GM21529 (cell line): ENCODE data around the gene TUBGCP2.

ENCODE experiments used
- ATAC-seq: cut with Tn5 transposase; IDR thresholded peaks from one replicate; pipeline ENCODE4 v1.9.1; 2021; ENCODE audit not compliant: unreplicated experiment

Gene TUBGCP2

DNA sequence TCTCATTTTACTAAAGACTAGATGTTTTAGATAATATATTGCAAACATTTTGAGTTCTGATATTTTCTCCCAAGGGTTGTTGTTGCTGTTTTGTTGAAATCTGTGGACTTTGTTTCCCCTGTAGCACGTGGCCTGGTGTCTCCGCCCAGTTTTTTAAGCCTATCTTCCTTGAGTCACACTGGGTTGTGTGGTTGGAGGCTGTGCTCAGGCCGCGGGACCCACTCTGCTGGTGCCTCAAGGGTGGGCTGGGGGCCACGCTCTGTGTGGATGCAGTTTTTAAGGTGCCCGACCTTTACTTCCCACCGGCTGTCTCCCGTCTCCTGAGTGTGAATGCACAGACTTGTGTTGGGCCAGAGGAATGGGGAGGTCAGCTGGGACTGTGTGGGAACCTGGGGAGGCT lies 34.3 kb upstream of the TUBGCP2 start:
- no peak for ATAC-seq

DNA sequence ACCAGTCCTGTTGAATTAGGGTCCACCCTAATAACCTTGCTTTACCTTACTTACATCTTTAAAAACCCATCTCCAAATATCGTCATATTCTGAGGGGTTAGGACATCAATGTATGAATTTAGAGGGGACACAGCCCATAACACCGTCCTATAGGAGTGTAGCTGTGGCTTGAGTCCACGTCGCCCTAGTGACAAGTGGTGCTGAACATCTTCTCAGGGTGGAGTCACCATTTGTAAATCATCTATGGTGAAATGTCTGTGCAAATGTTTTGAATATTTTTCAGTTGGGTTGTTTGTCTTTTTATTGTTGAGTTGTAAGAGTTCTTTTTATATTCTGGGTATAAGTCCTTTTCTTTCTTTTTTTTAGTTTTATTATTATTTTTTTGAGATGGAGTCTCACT lies 33.3 kb upstream of the TUBGCP2 start:
- ATAC-seq: no peak

DNA sequence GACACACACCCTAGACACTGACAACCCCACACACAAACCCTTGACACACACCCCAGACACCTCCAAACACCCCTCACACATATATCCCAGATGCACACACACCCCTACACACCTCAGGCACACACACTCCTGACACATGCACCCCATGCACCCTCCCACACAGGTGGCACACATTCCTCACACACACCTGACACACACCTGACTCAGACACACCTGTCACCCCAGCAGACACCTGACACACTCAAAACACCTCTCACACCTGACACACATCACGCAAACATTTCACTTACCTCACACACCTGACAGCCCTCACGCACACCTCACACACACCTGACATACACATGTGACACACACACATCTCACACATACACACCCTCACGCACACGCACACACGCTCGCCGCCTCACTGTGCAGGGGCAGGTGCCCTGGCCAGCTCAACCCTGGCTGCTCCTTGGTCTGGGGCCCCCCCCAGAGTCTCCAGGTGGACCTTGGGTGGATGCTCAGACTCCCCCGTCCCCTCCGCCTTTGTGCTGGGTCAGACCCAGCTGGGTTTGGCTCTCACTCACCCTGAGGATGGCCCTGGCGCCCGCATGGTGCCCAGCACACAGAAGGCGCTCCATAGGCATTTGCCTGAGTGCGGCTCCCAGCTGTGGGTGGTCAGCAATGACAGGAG lies 31.2 kb upstream of the TUBGCP2 start:
- no peak for ATAC-seq

DNA sequence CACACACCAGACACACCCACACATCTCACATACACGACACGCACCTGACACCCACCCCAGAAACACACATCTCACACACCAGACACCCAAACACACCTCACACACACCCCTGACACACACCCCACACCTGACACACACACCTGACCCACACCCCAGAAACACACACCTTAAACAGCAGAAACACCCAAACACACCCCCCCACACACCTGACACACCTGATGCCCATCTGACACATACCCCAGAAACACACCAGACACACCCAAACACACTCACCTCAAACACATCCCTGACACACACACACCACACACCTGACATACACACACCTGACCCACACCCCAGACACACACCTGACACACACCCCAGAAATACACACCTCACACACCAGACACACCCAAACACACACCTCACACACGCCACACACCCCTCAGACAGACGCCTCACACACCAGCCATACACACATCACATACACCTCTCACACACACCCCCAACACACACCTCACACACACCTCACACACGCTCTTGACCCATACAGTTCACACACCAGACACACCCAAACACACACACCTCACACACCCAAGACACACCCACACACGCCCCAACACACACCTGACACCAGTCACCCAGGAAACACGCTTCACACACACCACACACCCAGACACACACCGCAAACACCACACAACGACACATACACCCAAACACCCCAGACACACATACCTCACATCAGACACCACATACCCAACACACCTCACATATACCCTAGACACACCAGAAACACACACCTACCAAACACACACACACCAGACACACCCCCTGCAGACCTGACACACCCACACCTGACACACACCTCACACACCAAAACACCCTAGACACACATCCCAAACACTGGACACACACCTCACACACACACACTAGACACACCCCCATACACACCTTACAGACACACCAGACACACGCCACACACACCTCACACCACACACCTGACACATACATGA lies 29.7 kb upstream of the TUBGCP2 start:
- no peak for ATAC-seq

DNA sequence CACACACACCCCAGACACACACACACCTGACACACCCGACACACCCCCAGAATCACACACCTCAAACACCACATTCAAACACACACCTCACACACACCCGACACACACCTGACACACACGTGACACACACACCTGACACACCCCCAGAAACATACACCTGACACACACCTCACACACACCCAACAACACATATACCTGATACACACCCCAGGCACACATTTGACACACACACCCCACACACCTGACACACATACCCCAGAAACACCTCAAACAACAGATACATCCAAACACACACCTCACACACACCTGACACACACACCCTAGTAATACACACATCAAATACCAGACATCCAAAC lies 28.7 kb upstream of the TUBGCP2 start:
- no peak for ATAC-seq

DNA sequence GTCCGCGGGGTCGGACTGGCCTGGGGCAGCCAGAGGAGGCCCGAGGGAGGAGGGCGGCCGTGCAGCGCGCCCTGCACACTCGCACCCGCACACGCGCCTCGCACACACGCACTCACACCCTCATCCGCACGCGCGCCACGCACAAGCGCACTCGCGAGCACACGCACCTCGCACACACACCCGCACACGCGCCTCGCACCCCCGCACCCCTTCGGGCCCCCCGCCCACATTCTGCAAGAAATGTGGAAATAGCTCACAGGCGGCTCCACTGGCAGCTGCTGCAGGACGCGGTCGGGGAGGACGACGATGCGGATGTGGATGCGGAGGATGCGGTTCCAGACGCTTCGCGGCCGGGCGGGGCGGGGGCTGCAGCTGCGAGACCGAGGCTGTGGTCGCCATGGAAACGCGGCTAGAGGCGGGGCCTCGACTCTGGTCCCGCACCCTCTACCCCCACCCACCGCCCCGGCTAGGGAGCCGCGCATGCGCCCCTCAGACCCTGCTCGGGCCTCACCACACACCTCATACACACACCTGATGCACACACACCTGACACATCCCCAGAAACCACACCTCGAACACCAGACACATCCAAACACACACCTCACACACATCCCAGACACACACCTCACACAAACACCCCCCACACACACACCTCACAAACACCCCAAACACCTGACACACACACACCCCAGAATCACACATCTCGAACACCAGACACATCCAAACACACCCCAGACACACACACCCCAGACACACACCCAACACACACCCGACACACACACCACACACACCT lies 28.1 kb upstream of the TUBGCP2 start, which contains the start of gene CALY:
CALY (minus strand) TSS at position 320 of the 793 bp plus-strand sequence. CDS start 7,907 bp downstream, outside the sequence.
- ATAC-seq: no peak

DNA sequence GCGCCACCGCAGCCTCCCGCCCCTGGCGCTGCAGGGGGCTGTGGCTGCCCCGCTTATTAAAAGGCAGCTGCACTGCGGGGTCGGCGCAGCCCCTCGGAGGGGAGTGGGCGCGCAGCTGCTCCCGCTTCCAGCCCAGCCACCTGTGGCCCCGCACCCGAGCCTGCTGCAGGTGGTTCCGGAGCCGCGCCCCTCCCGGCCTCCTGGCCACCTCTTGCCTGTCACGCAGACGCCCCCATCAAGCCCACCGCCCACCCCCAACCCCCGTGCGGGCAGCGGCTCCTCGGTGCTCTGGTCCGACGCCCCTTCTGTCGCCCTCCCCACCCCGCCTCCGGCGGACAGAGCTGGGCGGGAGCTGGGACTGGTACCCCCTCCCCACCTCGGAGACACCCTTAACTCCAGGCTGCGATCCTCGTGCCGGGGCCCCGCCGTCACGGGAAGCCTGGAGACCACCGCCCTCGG lies 27.5 kb upstream of the TUBGCP2 start:
- no peak for ATAC-seq

DNA sequence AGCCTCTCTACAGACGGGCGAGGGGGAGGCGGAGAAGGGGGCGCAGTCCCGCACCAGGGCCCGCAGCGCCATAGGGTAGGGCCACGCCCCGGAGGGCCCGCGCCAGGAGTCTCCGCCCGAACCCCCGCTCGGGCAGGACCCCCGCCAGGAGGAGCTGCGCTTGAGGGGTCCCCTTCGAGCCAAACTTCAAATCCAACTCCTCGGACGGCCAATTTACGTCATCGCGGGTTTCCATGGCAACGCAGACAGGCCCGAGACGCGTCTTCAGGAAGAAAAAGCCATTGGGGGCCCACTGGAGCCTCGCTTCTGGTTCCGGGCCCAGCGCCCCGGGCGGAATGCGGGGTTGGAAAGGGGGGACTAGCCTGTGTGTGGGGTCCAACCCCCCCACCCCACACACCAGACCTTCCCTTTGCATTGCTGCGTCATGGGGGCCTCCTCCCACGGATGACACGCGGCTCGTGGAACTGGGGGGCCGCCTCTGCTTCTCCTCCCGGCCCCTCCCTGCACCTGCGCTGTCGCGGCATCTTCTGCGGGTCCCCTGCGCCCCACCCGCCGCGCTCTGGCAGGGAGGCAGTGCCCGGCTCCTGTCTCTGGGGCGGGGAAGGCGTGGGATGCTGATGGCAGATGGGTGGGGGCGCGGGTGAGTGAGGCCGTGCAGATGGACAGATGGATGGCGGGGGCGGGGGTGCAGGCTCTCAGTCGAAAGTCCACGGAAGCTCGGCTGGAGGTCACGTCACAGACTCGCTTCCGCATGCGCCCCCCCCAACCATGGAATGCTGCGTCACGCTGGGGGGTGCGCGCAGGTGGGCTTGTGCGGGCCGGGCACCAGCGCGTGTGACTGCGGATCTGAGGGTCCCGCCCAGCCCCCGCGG lies 26.8 kb upstream of the TUBGCP2 start:
- no peak for ATAC-seq

DNA sequence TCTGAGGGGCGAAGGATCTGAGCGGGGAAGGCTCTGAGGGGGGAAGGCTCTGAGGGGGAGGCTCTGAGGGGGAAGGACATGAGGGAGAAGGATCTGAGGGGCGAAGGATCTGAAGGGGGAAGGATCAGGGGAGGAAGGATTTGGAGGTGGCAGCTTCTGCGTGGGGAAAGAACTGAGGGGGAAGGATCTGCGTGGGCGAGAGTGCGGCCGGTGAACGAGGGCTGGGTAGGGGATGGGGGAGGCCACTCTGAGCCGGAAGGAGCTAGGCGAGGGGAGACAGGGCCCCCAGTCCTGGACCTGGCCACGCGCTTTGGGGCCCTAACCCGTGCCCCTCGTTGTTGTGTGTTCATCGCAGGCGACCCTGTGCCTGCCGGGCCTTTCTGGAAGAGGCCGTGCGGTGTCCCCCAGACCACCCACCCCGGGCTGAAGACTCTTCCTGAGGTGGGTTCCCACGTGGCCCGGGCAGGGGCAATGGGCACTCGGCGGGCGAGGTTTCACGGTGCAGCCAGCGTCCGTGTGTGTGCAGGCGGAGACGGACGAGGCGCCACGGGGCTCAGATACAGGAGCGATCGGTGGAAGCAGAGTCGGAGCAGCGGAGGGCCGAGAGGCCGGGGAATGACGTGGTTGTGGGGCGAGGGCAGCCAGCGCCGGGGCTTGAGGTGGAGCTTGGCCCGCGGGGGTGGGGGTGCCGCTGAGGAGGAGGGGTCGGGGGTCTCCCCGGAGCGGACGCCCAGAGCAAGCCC lies 26.0 kb upstream of the TUBGCP2 start:
- ATAC-seq: no peak

DNA sequence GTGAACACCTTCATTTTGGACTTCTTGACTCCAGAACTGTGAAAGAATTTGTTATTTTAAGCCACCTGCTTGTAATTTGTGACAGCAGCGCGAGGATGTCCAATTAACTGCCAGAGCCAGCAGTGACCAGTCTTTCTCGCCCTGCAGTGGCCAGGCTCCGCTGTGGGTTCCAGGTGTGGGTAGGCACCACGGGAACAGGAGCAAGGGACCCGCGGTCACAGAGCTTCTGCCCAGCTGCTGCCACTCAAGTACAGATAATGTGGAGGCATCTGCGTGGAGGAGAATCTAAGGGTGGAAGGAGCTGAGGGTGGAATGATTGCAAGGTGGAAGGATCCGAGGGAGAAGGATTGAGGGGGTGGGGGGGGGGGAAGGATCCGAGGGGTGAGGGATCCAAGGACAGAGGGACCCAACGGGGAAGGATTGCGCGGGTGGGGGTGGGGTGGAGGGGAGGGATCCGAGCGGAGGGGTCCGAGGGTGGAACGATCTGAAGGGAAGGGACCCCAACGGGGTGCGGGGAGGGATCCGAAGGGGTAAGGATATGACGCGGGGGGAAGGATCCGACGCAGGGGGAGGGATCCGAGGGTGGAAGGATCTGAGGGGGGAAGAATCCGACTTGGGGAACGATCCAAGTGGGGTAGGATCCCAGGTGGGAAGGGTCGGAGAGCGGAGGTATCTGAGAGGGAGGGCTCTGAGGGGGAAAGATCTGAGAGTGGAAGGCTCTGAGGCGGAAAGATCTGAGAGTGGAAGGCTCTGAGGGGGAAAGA lies 24.4 kb upstream of the TUBGCP2 start:
- ATAC-seq: no peak

DNA sequence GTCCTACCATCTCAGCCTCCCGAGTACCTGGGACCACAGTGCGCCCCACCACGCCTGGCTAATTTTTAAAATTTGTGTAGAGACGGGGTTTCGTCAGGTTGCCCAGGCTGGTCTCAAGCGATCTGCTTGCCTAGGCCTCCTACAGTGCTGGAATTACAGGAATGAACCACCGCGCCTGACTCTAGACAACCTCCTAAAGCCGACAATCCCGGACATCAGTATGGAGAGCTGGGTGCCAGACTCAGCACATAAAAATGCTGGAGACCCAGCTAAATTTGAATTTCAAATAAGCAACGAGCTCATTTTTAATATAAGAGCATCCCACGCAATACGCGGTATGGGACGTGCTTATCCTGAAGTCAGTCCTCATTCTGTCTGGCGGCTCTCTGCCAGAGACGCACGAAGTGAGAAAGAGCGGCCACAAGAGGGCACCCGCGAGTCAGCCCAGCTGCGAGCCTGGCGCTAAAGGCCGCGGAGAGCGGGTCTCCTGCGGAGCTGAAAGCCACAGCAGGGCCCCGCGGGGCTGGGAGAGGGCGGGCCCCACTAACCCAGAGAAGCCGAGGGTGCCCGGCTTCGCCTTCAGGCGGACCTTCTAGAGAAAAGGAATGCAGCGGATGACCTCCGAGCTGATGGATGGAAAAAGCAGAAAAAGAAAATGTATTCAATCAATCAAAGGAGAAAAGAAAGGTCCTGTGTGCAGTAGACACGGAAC lies 21.0 kb upstream of the TUBGCP2 start:
- ATAC-seq: peak; percentile 91

DNA sequence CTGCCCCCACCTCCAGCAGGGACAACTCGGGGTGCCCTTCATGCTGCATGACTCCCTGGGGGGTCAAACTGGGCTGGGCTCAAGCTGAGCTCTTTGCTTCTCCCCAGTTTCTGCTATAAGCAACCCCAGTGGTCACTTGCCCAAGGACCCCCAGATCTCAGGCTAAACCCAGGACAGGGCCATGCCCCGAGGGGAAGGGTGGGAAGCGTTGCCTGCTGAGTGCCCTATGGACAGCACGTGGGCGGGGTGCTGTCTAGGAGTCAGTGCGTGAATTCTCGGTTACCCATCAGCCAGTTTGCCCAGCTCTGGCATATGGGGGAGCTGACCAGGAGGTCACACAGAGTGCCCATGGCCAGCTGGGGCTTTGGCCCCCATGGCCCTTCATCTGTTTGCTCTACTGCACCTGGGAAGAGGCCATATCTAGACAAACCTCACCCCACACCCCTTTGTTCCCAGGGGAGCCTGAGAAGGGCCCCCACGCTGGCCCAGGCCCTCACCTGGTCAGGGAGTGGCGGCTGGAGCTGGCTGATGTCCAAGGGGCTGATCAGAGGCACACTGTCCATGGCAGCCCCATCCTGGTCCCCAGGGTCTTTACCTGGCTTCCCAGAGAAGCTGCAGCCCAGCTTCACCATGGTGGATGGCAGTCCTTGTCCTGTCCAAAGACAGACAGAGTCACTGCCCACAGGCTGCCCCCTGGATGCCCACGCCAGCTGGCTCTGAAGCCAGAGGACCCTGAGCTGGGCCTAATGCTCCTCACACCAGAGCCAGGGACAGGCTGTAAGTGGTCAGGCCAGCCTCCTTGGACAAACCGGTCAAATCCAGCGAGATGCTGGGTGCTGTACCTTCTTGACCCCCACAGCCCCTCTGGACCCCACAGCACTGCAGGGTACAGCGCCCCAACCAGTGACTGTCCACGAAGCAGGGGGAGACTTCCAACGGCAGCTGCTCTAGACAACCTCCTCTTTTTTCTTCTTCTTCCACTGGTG lies 20.0 kb upstream of the TUBGCP2 start:
- no peak for ATAC-seq

DNA sequence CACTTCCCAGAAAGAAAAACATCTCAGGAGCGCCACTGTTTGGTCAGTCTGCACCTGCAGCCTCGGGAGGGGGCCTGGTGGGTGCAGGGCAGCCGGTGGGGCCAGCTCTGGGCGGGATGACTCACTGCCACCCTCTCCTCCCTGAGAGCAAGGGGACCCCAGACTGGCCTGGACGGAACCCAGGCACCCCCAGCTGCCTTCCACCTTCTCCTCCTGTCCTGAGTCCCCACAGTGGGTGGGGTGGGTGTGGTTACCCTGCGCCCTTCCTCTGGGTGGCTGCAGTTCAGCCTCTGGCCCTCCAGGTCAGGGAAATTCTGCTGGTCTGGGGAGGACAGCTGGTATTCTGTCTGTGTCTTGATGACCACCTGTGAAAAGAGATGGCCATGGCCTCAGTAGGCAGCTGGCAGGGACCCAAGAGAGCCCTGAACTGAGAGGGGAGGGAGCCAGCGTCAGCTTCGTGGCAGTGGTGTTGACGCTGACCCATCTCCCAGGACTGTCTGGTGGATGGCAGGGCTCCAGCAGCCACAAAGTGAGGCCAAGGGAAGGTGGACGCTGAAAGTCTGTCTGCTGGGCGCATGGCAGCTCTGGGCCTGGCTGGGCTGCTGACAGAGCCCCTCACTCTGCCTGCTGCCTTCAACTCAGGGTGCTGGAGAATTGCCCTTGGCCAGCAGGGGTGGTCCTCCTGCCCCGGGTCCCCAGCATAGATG lies 19.1 kb upstream of the TUBGCP2 start:
- no peak for ATAC-seq

DNA sequence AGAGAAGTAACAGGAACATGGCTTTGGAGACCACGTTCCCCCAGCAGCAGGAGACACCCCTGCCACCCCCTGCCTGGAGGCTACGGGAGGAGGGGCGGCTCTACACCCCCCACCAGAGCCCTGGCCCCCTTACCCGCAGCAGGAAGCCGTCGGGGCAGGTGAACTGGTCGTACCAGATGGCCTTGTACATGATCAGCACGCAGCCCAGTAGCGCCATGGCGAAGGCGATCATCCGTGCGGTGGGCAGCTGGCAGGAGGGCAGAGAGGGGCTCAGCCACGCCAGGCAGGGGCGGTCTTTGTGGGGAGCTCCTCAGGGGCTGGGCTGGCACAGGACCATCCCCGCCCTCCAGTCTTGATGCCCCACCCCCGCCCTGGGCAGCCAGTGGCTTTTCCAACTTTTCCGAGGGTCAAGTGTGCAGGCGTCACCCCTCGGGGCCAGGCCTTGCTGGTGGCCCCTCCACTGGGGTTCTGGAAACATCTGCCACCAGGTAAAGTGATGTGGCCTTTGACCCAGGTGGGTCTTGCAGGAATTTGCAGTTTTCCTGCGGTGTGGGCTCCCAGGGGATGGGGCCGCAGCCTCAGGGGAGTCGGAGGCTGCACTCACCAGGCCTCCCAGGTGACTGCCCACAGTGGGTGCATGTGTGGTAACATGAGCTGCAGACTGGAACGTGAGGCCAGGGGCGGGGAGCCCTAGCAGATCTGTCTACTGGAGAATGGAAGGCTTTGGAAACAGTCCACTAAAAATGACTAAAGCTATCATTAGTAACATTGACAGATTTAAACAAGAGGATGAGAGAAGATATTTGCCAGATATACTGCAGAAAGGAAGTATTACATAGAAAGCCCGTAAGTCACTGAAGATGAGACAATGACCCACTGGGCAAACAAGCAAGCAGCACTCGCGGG lies 18.3 kb upstream of the TUBGCP2 start:
- ATAC-seq: no peak

DNA sequence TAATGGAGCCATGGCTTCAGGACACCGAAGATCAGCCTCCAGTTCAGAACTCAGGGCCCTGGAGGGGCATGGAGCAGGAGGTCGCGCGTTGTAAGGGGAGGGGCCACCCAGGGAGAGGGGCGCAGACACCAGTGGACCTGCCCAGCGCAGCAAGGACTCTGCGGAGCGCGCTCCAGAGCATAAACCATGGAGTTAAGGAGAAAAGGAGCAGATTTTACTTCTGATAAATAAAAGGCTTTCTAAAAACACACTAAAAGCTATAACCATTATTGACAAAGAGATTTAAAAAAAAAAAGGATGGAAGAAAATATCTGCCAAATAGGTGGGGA lies 17.5 kb upstream of the TUBGCP2 start:
- ATAC-seq: no peak
